Activated T-cell treated with anti-CD3 and anti-CD28 coated beads, Interleukin-2, amount 50 U/mL, for 1 hour (primary cell): ENCODE results near the gene TSPAN10.
A peak's percentile ranks its signal among the peaks of the same experiment; 100 is the strongest.
"Not testable (repeated sequence)": the region's sequence is repeated elsewhere in the genome, so short reads cannot be mapped to it uniquely, and the experiment has no call there.

ENCODE experiments used
- DNase-seq: peaks from one replicate; pipeline ENCODE4 v3.0.0-alpha.2; 2020

The TSPAN10 gene

DNA sequence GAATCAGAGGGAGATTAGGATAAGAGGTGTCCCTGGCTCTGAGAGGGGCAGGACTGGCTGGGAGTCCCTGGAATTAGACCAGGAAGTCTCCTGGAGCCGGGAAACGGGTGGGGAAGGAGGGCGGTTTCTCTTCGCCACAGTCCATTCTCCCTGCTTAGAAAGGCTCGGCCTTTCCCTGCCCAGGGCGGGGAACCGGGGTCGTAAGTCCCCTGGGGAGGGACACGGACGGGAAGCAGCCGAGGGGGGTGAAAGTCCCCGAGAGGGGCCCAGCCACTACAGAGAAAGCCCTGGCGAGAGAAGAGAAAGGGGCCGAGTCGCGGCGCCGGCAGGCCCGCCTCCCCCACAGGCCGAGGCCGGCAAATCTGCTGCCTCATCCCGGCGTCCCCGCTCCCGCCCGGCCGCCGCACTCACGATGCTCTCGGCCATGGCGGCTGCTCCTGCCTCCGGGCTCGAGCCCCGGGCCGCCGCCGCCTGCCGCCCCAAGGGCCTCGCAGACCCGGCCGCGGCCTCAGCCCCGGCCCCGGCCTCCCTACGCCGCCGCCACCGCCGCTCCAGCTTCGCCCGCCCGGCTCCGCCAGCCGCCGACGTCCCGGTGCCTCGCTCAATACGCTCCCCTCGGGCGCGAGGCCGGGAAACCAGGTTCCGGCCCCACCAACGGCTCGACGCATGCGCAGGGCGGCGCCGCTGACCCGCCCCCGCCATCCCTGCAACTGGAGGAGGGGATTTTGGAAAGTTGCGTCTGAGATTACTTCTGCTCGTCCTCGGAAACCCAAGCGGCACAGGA is at the start of gene TSPAN10, which contains the start of gene NPLOC4:
TSPAN10 (plus strand) TSS at position 692 of the 784 bp plus-strand sequence. CDS start 5,217 bp downstream, outside the sequence.
NPLOC4 (minus strand) TSS at position 608 of the 784 bp plus-strand sequence; CDS start at position 426, 182 bp downstream.
- DNase-seq, result peak; percentile 88

DNA sequence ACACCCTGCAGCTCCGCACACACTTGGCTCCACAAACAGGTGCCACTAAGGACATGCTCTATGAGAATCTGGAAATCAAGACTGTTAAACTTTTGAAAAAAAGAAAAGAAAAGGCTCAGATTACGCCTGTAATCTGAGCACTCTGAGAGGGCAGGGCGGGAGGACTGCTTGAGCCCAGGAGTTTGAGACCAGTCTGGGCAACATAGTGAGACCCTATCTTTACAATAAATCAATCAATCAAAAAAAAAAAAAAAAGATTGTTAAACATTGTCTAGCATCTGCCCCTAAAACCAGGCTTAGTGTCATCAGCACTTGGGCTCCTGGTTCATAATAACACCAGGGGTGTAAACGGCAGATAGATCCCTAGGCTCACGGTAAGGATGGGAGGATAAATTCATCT is 47.4 kb upstream of the TSPAN10 start:
- DNase-seq, result no peak

DNA sequence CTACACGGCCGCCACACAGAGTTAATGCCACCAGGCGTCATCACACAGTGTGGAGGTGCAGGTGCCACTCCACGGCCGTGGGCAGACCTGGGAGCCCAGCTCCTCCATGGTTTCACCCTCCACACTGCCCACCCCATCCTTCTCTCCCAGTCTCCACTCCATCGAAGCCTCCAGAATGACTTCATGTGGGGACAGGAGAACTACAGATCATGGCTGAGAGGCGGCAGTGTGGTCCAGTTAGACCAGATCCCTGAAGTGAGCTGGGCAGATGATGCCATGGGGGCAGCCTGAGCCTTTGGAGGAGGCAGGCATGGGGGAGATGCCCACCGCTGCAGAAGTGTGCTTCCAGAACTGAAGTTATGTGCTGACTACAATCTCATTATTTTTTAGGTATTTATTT is 46.9 kb upstream of the TSPAN10 start:
- no peak for DNase-seq

DNA sequence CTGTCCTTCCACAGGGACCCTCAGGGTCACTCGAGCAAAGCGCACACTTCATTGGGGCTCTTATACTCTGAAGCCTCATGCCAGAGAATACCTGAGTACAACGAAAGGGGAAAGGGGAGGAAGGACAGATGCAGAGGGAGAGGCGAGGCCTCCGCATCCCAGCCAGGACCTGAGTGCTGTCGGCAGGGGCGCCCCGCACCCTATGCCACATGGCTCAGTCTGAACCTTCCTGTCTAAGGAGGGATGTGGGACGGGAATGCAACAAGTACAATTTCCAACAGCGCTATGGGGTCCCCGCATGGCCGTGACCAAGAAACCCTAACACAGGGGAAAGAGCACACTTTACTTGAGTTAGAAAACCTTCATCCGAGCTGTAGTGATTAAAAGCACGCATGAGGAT is 45.0 kb upstream of the TSPAN10 start:
- no peak for DNase-seq

DNA sequence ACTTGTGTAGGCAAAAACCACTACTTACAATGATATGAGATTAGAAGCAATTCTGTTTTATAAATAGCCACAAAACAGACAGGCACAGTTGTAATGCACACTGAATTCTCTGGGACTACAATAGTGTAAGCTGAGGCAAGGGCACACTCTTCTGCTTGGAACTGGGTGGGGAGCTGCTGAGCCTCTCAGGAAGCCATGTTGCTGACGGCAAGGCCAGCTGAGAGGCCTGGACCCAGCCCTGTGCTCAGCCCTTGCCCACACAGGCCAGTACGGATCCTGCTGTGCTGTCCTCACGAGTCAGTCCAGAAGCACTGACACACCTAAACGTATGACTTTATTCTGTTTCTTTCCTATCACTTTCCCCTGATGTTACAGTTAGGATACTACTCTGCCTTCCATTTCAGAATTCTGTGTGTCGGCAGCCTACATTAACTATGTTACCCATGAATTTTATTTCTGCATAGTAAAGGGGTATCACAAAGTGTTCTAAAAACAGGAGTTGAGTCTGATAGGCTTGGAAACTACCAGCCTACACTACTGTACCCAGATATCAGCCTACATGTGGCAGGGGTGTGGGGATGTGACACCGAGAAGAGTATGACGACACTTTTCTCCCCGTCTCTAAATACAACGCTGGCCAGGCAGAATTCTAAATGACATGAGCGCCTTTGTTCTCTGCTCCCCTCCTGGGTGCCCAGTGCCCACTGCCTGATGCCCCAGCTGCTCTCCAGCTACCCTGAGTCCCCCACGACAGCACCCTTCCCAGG is 43.7 kb upstream of the TSPAN10 start:
- DNase-seq, result no peak

DNA sequence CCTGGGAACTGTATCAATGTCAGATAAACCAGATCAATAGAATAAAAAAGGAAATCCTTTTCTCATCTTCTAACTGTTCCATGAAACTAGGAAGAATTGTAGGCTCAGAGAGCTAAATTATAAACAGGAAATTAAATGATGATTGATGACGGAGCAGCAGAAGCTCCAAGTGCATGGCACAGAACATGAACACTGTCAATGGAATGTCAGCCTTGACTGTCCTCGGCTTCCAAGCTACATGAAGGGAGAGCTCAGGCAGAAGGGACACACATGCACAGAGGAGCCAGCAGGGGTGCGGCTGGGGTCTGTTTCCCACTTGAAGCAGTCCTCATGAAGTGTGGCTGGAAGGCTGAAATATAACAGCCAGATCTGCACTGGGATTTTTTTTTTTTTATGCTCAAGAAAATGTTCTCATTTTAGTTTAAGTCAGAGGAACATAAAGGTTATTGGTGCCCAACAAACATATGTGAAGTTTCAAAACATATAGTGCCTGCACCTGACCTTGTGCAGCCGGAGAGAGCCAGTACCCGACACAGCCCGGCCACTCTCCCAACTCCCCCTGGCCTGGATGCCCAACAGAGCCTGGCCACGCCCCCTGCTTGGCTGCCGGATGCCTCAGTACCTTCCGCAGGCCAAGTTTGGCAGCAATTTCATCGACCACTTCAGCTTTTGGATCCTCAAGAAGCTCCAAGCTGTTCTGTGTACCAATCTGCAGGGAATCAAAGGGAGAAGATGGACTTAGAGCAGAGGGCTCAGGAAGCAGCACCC is 37.1 kb upstream of the TSPAN10 start:
- no peak for DNase-seq

DNA sequence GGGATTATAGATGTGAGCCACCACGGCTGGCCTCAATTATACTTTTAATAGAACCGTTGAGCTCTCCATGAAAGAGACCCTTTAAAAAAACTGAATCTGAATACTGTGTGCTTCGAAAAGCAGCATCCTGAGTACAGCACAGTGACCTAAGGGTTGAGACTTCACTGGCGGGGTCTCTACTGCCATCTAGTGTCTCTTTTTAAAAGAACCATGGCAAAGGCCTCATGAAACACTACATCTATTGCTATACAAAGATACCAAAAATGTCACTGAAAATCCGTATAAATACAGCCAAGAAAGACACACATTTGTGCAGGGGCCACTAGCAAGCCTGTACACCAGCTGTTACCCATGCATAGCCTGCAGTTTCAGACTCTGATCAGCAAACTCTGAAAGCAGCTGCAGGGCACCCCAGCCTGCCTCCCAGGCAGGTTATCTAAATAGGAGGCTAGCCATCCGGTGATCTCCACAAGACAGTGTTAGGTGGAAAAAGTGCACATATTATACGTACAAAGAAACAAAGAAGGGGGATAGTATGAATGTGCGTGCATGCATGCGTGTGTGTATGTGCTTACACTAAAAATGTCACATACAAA is 35.4 kb upstream of the TSPAN10 start:
- DNase-seq, result peak; percentile 25

DNA sequence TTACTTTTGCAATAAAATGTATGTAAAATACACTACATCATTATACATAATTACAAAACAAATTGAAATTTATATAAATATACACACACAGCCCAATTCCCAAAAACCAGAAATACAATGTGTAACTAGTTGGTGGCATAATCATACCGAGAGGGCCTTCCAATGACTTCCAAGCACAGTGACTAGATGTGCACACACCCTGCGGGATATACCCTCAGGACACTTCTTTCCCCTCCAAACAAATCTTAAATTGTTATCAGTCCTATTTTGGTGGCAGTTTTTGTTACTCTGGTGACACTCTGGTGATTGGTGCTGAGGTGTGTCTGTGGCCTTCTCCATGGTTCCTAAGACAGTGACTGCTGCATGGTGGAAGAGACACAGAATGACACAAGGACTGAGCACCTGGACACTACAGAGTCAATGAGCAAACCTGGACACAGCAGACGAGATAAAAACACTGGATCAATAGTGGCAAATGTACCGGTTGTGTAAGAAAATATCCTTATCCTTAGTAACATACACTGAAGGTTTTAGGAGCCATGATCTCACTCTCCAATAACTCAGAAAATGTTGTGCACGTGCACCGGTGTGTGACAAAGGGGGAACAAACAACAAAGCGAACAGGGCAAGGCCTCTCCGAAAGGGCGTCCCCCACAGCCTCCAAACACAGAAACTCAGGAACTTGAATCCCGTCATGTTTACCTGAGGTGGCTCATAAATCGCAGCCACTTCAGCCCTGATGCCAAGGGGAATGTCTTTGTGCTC is 33.0 kb upstream of the TSPAN10 start:
- DNase-seq, result no peak

DNA sequence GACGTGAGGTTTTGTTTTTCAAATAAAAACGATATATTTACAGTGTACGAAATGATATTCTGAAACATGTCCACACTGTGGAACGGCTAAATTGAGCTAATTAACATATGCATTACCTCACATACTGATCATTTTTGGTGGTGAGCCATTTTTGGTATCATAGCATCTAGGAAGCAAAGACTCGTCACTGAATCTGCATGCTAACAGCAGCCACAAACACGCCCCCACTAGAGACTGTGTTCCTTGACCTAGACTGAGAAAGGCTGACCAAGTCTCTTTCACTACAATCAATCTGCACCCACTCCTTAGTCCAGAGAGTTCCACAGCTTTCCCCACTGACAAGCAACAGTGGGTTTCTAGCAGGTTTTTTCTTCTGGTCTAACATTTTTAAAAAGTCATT is 29.6 kb upstream of the TSPAN10 start:
- no peak for DNase-seq

DNA sequence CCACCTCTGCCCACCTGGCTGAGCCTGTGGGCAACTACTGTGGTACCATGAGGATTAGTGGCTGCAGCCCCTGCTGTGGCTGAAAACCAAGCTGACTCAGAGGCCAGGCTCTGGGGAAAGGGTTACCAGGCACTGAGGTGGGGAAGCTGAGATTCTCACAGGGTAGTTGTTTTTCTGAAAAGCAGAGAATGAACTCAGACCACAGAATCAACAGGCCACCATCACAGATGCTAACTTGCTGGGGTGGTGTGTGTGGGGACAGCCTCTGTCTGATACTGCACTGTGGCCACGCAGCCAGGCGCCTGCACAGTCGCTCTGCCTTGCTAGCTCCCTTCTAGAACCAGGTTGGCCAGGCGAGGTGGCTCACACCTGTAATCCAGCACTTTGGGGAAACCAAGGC is 28.9 kb upstream of the TSPAN10 start:
- no peak for DNase-seq

DNA sequence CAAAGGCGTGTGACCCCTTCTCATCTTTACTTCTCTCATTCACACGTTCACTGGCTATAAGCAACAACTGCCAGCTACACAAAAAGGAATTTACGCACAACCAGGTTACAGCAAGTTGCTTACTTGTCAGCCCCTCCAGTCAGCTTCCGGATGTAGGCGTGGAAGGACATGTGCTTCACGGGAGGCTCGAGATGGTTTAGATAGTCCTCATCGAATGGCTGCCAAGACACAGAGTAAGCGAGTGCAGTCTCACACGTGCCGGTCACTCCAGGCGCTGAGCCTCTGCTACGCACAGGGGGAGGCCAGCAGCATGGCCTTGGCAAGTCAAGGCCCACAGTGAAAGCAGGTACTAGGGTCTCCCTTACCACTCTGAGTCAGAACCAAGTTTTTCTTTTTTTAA is 28.4 kb upstream of the TSPAN10 start:
- DNase-seq, result no peak

DNA sequence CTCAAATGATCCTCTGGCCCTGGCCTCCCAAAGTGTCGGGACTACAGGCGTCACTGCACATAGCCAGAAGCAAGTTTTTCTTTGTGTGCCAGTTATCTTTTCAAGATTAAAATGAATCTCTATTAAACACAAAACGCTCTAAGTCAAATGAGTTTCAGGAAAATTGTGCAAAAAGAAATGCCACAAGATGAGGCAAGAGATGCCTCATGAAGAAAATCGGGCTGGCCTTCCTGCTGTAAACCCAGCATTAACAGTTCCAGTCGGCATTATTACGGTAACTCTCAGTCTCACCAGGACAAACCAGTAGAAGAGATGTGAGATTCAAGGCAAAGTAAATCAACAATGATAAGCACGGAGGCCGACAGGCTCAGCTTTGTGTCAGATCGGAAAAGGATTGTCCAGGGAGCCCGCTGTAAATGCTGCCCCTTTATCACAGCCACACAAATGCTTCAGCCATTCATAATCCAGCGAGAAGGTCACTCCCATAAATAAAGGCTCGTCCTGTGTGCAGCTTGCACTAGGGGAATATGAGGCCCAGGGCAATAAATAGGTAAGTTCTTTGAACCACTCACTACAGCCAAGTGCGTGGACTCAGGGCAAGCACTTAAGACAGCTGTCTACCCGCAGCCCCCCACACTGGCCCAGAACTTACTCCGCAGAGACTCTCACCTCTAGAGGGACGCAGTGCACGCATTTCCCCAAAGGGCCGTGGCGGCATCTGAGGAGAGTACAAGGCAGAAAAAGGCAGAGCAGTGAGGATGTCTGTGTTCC is 27.3 kb upstream of the TSPAN10 start:
- DNase-seq, result no peak

DNA sequence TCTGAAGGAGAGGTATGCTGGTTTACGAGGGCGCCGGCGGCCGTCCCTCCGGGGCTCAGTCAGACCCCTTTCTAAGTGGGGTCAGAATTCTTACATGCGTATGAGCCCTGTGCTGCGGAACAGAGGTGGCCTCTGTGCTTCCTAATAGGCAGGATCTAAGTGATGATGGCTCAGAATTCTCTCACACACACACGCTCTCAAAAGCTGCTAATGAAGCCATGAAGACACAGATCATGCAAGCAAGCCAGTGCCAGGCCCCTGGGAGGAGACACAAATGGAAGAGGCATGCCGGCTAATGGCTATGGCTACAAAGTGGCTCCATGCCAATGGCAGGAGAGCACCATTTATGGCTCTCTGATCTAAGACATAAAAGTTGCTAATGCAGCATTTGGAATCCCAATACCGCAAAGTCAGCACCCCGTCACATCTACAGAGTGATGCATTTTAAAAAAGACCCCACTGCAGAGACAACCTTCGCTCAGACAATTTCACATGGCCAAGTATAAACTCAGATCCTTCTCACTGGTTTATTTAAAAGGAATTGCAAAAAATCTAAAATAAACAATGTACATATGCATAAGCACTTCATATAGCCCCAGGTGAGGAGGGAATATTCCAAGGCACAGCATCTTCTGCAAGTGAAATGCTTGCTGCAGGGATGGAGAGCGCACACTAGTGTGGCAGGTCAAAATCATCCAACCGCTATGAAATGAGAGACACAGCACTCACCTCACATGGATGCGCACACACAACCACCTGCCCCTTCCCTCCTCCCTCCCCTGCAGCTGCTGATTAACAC is 24.6 kb upstream of the TSPAN10 start:
- DNase-seq, result no peak

DNA sequence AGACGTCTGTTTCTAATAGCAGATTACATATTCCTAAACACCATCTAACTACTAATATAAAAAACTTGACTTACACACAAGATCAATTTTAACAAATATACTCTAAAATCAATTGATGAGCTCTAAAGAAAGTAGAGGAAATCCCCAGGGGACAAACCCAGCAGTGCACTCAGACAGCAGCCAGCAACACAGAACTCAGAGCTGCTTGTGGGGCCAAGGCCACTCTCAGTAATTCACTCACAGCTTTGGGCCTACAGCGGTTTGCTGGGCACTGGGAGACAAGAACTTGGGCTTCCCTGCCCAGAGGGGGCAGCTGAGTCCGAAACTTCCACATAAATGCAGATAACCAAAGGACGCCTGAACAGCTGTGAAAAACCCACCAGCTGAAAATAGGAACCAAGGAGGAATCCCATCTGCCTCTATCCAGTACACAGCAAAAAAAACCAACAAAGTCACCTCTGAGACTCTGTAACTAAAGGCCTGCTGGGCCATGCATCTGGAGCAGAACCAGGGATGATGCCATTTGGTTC is 21.5 kb upstream of the TSPAN10 start:
- DNase-seq, result no peak

DNA sequence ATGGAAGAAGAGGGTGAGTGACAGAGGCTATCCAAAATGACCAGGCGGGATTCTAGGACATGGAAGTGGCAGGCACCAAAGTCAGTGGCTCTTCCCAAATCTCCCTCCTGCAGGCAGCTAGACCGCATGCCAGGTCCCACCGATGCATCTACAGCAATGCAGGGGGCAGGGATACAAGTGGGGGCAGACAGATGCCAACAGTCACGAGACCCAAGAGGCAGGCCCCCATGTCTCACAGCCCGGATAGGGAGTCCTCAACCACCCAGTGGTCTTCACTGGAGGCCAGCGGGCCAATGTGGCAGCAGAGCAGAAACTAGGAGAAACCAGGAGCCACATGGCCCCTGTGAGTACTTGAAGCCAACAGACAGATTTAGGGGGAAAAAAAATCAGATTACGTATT is 20.1 kb upstream of the TSPAN10 start:
- no peak for DNase-seq

DNA sequence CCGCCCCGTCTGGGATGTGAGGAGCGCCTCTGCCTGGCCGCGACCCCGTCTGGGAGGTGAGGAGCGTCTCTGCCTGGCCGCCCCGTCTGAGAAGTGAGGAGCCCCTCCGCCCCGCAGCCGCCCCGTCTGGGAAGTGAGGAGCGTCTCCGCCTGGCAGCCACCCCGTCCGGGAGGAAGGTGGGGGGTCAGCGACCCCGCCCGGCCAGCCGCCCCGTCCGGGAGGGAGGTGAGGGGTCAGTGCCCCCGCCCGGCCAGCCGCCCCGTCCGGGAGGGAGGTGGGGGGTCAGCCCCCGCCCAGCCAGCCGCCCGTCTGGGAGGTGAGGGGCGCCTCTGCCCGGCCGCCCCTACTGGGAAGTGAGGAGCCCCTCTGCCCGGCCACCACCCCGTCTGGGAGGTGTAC is 18.7 kb upstream of the TSPAN10 start:
- DNase-seq, result not testable (repeated sequence)

DNA sequence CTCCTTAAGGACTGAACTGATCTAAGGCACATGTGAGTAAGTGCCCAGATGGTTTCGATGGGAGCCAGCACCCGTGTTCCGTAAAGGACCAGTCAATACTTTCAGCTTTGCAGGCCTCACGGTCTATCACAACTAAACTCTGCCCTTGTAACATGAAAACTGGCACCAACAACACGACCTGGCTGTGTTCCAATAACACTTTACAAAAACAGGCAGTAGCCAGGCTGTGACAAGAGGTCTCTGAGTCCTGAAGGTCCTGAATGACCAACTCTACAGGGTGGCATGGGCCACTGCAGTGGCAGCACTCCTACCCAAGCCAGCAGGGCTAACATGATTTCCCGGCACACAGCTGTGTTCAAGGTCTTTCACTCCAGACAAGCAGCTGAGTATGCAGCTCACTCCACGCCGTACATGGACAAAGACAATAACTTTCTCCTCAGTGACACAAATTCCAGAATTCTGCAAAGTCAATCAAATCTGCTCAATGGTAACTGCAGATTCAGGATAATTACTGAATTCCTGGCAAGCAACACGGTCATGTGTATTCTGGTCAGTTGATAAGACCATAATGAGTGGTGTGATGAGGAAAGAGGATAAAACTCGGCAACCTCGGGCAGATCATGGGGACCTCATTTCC is 15.4 kb upstream of the TSPAN10 start:
- no peak for DNase-seq

DNA sequence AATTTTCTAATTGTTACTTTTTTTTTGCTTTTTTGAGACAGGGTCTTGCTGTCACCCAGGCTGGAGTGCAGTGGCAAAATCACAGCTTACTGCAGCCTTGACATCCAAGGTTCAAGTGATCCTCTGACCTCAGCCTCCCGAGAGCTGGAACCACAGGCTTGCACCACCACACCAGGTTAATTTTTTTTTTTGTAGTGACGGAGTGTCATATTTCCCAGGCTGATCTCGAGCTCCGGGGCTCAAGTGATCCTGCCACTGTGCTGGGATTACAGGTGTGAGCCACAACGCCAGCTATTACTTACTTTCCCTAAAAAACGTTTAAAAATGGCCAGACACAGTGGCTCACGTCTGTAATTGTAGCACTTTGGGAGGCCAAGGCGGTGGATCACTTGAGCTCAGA is 6.7 kb upstream of the TSPAN10 start:
- no peak for DNase-seq

DNA sequence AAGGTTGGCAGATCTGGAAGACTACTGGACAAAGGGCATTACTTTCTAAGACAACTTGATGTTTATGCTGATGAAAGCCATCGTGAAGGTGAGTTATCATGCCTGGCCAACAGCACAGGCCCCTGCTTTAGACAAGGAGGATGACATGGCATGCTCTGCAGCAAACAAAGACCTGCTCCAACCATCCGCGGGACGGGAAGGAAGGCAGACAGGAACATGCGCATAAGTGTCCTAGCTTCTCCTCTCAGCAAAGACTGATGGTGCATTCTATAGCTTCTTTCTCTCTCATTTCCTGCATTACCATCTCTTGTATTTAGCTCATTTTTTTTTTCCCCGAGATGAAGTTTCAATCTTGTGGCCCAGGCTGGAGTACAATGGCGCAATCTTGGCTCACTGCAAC is 5.5 kb upstream of the TSPAN10 start:
- no peak for DNase-seq

DNA sequence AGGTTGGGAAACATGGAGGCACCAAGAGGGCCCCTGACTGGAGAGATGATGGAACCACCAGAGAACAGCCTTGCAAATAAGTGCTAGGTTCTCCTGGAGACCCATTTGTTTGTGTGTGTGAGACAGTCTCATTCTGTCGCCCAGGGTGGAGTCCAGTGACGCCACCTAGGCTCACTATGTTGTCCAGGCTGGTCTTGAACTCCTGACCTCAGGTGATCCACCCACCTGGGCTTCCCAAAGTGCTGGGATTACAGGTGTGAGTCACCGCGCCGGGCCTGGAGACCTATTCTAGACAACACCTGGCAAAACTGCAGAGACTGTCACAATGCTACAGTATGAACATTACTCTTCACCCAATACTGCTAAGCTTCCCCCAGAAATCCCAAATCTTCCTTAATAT is 1.6 kb upstream of the TSPAN10 start:
- no peak for DNase-seq
